Measurements from ENCODE around the gene PKMYT1.

Gene PKMYT1

GRCh38 chr16:2974319-2975056, 5.8 kb downstream of the PKMYT1 start:
- DNase-seq (ENCODE audit: low read depth in 4 of 4, low spot score in 1 of 4), result no peak

- DNase-seq (ENCODE audit: low read depth in 4 of 4, low spot score in 1 of 4), result no peak
Measured at GRCh38 chr16:2973605-2974318, 6.5 kb downstream of the PKMYT1 start.

GRCh38 chr16:2973093-2973492, 7.2 kb downstream of the PKMYT1 start:
- no peak for DNase-seq (ENCODE audit: low read depth in 4 of 4, low spot score in 1 of 4)

- DNase-seq (ENCODE audit: low read depth in 4 of 4, low spot score in 1 of 4), result no peak
Measured at GRCh38 chr16:2971985-2972784, 8.1 kb downstream of the PKMYT1 start.

- no peak for DNase-seq (ENCODE audit: low read depth in 4 of 4, low spot score in 1 of 4)
Measured at GRCh38 chr16:2971134-2971984, 8.9 kb downstream of the PKMYT1 start.

GRCh38 chr16:2970563-2970962, 9.7 kb downstream of the PKMYT1 start:
- DNase-seq (ENCODE audit: low read depth in 4 of 4, low spot score in 1 of 4), result no peak

GRCh38 chr16:2969545-2970521, 10.4 kb downstream of the PKMYT1 start:
- DNase-seq (ENCODE audit: low read depth in 4 of 4, low spot score in 1 of 4), result peak in 3 of 4 experiments; percentile 36 to 81 (median 51)

GRCh38 chr16:2968738-2969544, 11.3 kb downstream of the PKMYT1 start, which contains the start of gene PAQR4:
TSS of gene PAQR4 (plus strand) at chr16:2969348. CDS start at chr16:2969675, 327 bp downstream.
- DNase-seq (ENCODE audit: low read depth in 4 of 4, low spot score in 1 of 4), result peak; percentile 54 to 83 (median 70)

GRCh38 chr16:2968368-2968737, 11.9 kb downstream of the PKMYT1 start:
- no peak for DNase-seq (ENCODE audit: low read depth in 4 of 4, low spot score in 1 of 4)

GRCh38 chr16:2967721-2968161, 12.5 kb downstream of the PKMYT1 start:
- no peak for DNase-seq (ENCODE audit: low read depth in 4 of 4, low spot score in 1 of 4)

GRCh38 chr16:2967211-2967631, 13.0 kb downstream of the PKMYT1 start:
- no peak for DNase-seq (ENCODE audit: low read depth in 4 of 4, low spot score in 1 of 4)

- no peak for DNase-seq (ENCODE audit: low read depth in 4 of 4, low spot score in 1 of 4)
Measured at GRCh38 chr16:2966808-2967191, 13.4 kb downstream of the PKMYT1 start.

GRCh38 chr16:2966043-2966807, 14.0 kb downstream of the PKMYT1 start:
- DNase-seq (ENCODE audit: low read depth in 4 of 4, low spot score in 1 of 4), result no peak

GRCh38 chr16:2964475-2965336, 15.5 kb downstream of the PKMYT1 start:
- DNase-seq (ENCODE audit: low read depth in 4 of 4, low spot score in 1 of 4), result peak in 1 of 4 experiments; percentile 59

- DNase-seq (ENCODE audit: low read depth in 4 of 4, low spot score in 1 of 4), result no peak
Measured at GRCh38 chr16:2963723-2964474, 16.3 kb downstream of the PKMYT1 start, which contains the start of gene KREMEN2. TSS of gene KREMEN2 (plus strand) at chr16:2964275. CDS start at chr16:2964521, 246 bp downstream.

- no peak for DNase-seq (ENCODE audit: low read depth in 4 of 4, low spot score in 1 of 4)
Measured at GRCh38 chr16:2963074-2963722, 17.0 kb downstream of the PKMYT1 start.

Data from stimulated activated CD4-positive, alpha-beta T cell treated with anti-CD3 and anti-CD28 coated beads, Interleukin-1b, Interleukin-23, amount 100 ng/mL, for 24 hours (primary cell).